Panc1 (cell line): Measurements from ENCODE around the gene SCLY. TPM values are rescaled to one million over a fixed set of nuclear protein-coding genes. Genes with fewer than 3 reads are reported as not detected.

Source experiments
- ATAC-seq: fragments of 200-7000 bp; cut with Tn5 transposase; 2 replicates; pipeline ENCODE4 v1.9.1; 2020; ENCODE audit warnings: mild to moderate bottlenecking, moderate library complexity
- BruUV-seq: library from RNA; stranded (reverse); fragments of 400-500 nt; replicated peaks from 2 replicates; lab custom pipeline; 2021; lab: Mats Ljungman, UMichigan
- CTCF ChIA-PET: fragments of 300-600 bp; sonication (Branson Sonifier 250); formaldehyde crosslinking; loops from one replicate; lab custom pipeline; 2022; ENCODE audit warnings: antibody characterized with exemption; lab: Charles Lee
- POLR2A ChIA-PET: fragments of 300-600 bp; sonication (Branson Sonifier 250); formaldehyde crosslinking; loops from one replicate; lab custom pipeline; 2022; ENCODE audit warnings: antibody characterized with exemption; lab: Charles Lee
- DNase-seq: peaks from one replicate; pipeline ENCODE4 v3.0.0-alpha.2; 2010; ENCODE audit warnings: low read depth, low spot score
- H3K27ac ChIP-seq: 2 replicates; pipeline ENCODE4 v1.5.1; 2011; ENCODE audit warnings: mild to moderate bottlenecking, low read length, inconsistent platforms
- H3K27me3 ChIP-seq: fragments of 200-500 bp; sonication (Bioruptor generic); 2 replicates; pipeline ENCODE4 v1.6.0; 2014; ENCODE audit warnings: low read length, inconsistent platforms; ENCODE audit not compliant: control insufficient read depth, insufficient read depth
- H3K36me3 ChIP-seq: fragments of 200-500 bp; sonication (Bioruptor generic); 2 replicates; pipeline ENCODE4 v1.5.1; 2014; ENCODE audit warnings: inconsistent platforms, mild to moderate bottlenecking, low read length, moderate library complexity; ENCODE audit not compliant: control insufficient read depth, insufficient read depth
- H3K4me1 ChIP-seq: 2 replicates; pipeline ENCODE4 v1.5.1; 2011; ENCODE audit warnings: inconsistent platforms, mild to moderate bottlenecking, low read length, moderate library complexity; ENCODE audit not compliant: control insufficient read depth, insufficient read depth
- H3K4me3 ChIP-seq, 2 experiments: 2 replicates each; pipeline ENCODE4 v1.5.1; 2011 to 2012; ENCODE audit warnings: low read depth in 2 of 2, low read length in 2 of 2, mild to moderate bottlenecking in 2 of 2, inconsistent platforms in 1 of 2, moderate library complexity in 1 of 2
- H3K9me3 ChIP-seq: fragments of 200-500 bp; sonication (Bioruptor generic); 2 replicates; pipeline ENCODE4 v1.5.1; 2014; ENCODE audit warnings: low read depth, mild to moderate bottlenecking, inconsistent platforms, low read length, moderate library complexity; ENCODE audit not compliant: control insufficient read depth, insufficient read depth
- POLR2AphosphoS5 ChIP-seq: IDR thresholded peaks from 2 replicates; pipeline ENCODE4 v1.6.1; 2012; ENCODE audit warnings: mild to moderate bottlenecking, low read depth, low read length, moderate library complexity
- SIN3A ChIP-seq: IDR thresholded peaks from 2 replicates; pipeline ENCODE4 v1.6.1; 2012; ENCODE audit warnings: low read depth, mild to moderate bottlenecking, low read length, moderate library complexity, borderline replicate concordance; ENCODE audit not compliant: insufficient read depth
- TCF7L2 ChIP-seq: IDR thresholded peaks from 2 replicates; pipeline ENCODE4 v1.6.1; 2011; ENCODE audit warnings: mild to moderate bottlenecking, low read depth, low read length, inconsistent platforms
- in situ Hi-C: cut with HindIII; loops from 2 replicates; pipeline ENCODE4 v1.10.0; 2016; ENCODE audit warnings: low sequenced_read_pairs, low pct_unique_long_range_greater_than_20kb
- intact Hi-C: fragments of 100-400 bp; cut with micrococcal nuclease; formaldehyde crosslinking; loops from one replicate; pipeline ENCODE4 v1.10.0; 2022; ENCODE audit not compliant: unreplicated experiment
- total RNA-seq: library from RNA; stranded (reverse); gene quantifications from one replicate; pipeline ENCODE4 v1.2.1, GENCODE V29; 2021; ENCODE audit not compliant: unreplicated experiment
- TF ChIP-seq, protein P1 (sequence below): fragments of 450-650 bp; IDR thresholded peaks from 2 replicates; pipeline ENCODE4 v1.5.1; 2017; ENCODE audit warnings: mild to moderate bottlenecking
- TF ChIP-seq, protein P2 (sequence below), 2 experiments: IDR thresholded peaks; 2 replicates each; pipeline ENCODE4 v1.6.1; 2011 to 2012; ENCODE audit warnings: low read depth in 2 of 2, control low read depth in 1 of 2, low read length in 1 of 2, mild to moderate bottlenecking in 1 of 2, moderate library complexity in 1 of 2; ENCODE audit not compliant: insufficient read depth in 1 of 2

The SCLY gene
- total RNA-seq, 1 experiment from 2014 or later = 31.4 TPM

DNA sequence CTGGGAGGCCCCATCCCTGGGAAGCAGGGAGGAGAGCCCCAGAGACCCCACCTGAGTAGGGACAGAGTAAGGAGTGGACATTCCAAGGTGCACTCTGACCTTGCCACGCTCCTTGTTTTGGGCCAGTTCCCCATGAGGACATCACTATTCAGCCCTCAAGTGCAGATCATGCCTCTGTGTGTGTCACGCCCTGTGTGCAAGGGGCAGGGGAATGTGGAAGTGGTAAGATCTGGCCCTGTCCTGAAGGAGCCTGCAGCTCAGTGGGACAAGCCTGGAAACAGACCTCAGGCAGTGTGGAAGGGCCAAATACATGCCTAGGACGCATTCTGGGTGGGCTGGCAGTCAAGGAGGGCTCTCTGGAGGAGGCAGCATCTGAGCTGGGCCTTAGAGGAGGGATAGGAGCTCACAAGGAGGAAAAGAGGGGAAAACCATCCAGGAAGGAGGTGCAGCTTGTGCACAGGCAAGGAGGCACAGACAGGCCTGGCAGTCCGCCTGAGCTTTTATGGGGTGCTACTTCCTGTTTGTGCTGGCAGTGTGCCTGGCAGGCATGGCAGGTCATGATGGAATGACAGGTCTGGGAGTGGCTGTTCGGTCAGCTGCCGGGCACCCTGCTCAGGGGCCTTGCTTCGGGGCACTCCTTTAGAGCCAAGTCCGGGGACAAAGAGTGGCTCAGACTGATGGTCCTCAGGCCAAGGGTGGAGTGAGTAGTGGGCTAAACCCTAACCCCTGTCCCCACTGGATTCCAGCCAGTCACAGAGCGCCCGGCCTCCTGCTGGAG, 80.9 kb downstream of the SCLY start:
- H3K27me3 ChIP-seq = no peaks in the 10 kb centered on the region
- TF ChIP-seq, protein P1, sequence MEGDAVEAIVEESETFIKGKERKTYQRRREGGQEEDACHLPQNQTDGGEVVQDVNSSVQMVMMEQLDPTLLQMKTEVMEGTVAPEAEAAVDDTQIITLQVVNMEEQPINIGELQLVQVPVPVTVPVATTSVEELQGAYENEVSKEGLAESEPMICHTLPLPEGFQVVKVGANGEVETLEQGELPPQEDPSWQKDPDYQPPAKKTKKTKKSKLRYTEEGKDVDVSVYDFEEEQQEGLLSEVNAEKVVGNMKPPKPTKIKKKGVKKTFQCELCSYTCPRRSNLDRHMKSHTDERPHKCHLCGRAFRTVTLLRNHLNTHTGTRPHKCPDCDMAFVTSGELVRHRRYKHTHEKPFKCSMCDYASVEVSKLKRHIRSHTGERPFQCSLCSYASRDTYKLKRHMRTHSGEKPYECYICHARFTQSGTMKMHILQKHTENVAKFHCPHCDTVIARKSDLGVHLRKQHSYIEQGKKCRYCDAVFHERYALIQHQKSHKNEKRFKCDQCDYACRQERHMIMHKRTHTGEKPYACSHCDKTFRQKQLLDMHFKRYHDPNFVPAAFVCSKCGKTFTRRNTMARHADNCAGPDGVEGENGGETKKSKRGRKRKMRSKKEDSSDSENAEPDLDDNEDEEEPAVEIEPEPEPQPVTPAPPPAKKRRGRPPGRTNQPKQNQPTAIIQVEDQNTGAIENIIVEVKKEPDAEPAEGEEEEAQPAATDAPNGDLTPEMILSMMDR = no peak
- TF ChIP-seq POLR2AphosphoS5 = peak; percentile 57; the same call in 1 of the 2 replicates
- in situ Hi-C loops = no loop called here
- DNase-seq (peak; percentile 47), ATAC-seq (peak; percentile 68)
- CTCF ChIA-PET = no interaction called here
- peak overlapping the region; percentile 69 for H3K27ac ChIP-seq
- intact Hi-C loops = no loop called here
- no TSS peak for BruUV-seq
- H3K4me3 ChIP-seq = no peak overlapping the region
- POLR2A ChIA-PET = interaction anchor here (0.6 to 0.7 kb wide), 2 partner anchors 9 to 26 kb away, joined by 3 read pairs; no protein-coding TSS in a partner anchor
- no peaks in the 10 kb centered on the region for H3K9me3 ChIP-seq
- H3K36me3 ChIP-seq = no peaks in the 10 kb centered on the region
- peaks cover 35% of the 10 kb centered on the region for H3K4me1 ChIP-seq

DNA sequence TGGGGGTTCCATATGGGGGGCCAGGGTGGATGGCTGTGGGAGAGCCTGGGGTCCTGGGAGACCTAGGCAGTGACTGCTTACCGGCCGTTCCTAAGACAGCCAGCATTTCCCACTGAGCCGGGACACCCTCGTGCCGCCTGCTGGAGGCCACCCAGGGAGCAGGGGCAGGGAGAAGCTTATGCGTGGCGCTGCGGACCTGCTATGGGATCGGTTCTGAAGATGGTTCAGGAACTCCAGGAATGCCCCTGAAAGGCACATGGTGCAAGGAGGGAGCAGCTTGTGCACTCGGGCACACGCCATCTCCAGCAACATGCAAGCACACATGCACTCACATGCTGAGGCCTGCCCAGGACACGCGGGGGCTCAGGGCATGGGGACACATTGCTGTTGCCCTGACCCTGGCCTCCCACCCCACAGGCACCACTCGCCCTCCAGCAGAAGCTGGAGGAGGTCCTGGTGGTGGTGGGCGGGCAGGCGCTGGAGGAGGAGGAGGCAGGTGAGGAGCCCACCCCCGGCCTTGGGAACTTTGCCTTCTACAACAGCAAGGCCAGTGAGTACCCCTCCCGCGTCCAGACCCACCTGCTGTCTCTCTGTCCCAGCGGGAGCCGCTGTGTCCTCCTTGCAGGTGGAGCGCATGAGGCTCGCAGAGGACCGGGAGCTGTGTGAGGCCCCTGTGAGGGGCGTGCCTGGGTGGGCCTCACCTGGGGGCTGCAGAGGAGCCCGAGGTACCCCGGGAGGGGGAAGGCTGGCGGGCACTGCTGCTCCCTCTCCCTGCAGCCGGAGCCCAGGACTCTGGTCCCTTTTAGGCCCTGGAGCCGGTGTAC, 81.8 kb downstream of the SCLY start:
- DNase-seq (no peak), ATAC-seq (peak; percentile 54)
- H3K27me3 ChIP-seq = no peaks in the 10 kb centered on the region
- H3K36me3 ChIP-seq = no peaks in the 10 kb centered on the region
- POLR2A ChIA-PET = interaction anchor here (0.7 kb wide), 1 partner anchor 26 kb away, joined by 3 read pairs; no protein-coding TSS in a partner anchor
- H3K4me3 ChIP-seq = no peak overlapping the region
- CTCF ChIA-PET = no interaction called here
- no peak for TF ChIP-seq SIN3A
- no peaks in the 10 kb centered on the region for H3K9me3 ChIP-seq
- H3K27ac ChIP-seq = peak overlapping the region; percentile 69
- intact Hi-C loops = no loop called here
- BruUV-seq = no TSS peak
- in situ Hi-C loops = no loop called here
- H3K4me1 ChIP-seq = peaks cover 35% of the 10 kb centered on the region

DNA sequence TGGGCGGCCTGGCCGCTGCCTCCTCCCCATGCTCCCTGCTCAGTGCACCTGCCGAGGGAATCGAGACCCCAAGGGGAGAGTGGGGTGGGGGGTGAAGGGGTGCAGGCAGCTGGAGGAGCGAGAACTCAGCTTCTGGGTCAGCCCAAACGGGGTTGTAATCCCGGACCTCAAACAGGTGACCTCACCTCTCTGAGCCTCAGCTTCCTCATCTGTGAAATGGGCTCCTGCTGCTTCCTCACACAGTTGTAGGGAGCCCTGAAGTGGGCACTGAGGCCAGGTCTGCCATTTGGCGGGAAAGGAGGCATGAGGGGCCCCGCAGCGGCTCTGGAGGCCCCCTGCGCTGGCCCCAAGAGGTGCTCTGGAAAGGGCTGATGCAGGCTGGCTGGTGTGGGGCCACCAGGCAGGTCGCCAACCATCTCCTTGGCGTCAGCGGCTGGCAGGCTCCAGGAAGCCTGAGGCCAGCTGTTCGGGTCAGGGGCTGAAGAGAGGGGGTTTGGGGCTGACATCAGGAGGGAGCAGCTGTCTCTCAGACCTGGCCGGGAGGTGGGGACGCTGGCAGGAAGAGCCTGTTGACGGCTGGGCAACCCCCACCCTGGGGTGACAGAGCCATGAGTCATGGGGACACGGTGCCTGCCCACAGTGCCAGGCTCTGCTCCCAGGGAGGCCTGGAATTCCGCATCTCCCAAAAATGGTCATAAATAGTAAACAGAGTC, 82.6 kb downstream of the SCLY start:
- intact Hi-C loops = no loop called here
- no peak for TF ChIP-seq TCF7L2
- no peak for TF ChIP-seq POLR2AphosphoS5
- TF ChIP-seq, protein P1 = no peak
- TF ChIP-seq, protein P2, sequence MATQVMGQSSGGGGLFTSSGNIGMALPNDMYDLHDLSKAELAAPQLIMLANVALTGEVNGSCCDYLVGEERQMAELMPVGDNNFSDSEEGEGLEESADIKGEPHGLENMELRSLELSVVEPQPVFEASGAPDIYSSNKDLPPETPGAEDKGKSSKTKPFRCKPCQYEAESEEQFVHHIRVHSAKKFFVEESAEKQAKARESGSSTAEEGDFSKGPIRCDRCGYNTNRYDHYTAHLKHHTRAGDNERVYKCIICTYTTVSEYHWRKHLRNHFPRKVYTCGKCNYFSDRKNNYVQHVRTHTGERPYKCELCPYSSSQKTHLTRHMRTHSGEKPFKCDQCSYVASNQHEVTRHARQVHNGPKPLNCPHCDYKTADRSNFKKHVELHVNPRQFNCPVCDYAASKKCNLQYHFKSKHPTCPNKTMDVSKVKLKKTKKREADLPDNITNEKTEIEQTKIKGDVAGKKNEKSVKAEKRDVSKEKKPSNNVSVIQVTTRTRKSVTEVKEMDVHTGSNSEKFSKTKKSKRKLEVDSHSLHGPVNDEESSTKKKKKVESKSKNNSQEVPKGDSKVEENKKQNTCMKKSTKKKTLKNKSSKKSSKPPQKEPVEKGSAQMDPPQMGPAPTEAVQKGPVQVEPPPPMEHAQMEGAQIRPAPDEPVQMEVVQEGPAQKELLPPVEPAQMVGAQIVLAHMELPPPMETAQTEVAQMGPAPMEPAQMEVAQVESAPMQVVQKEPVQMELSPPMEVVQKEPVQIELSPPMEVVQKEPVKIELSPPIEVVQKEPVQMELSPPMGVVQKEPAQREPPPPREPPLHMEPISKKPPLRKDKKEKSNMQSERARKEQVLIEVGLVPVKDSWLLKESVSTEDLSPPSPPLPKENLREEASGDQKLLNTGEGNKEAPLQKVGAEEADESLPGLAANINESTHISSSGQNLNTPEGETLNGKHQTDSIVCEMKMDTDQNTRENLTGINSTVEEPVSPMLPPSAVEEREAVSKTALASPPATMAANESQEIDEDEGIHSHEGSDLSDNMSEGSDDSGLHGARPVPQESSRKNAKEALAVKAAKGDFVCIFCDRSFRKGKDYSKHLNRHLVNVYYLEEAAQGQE (IDR thresholded peaks at IDR 0.05; ENCODE audit: insufficient read depth in 1 of 2, low read depth in 2 of 2, low read length in 1 of 2) = no peak
- no peak for TF ChIP-seq SIN3A
- DNase-seq (peak; percentile 38), ATAC-seq (peak; percentile 52)
- Histone ChIP-seq H3K27me3 (no peaks in the 10 kb centered on the region), H3K36me3 (no peaks in the 10 kb centered on the region), H3K4me3 (no peak overlapping the region), H3K4me1 (peaks cover 35% of the 10 kb centered on the region), H3K27ac (no peak overlapping the region), H3K9me3 (no peaks in the 10 kb centered on the region)
- CTCF ChIA-PET = no interaction called here
- no TSS peak for BruUV-seq
- POLR2A ChIA-PET = no interaction called here
- in situ Hi-C loops = no loop called here
